T47D (cell line): ENCODE measurements around the gene NKAIN4.

ENCODE experiments used
- DNase-seq, 2 experiments: peaks; one replicate each; pipeline versions ENCODE4 v3.0.0 to v3.0.0-alpha.2; 2011 to 2012; ENCODE audit warnings: low read depth in 1 of 2, low spot score in 1 of 2
- JUND ChIP-seq: IDR thresholded peaks from 2 replicates; pipeline ENCODE4 v1.6.1; 2012; ENCODE audit warnings: low read depth
- in situ Hi-C: cut with HindIII; loops from 2 replicates; pipeline ENCODE4 v1.10.0; 2016; ENCODE audit warnings: low sequenced_read_pairs, low pct_unique_long_range_greater_than_20kb

The NKAIN4 gene

GRCh38 chr20:63293456-63293855 lies 39.2 kb upstream of the NKAIN4 start:
- in situ Hi-C loops: no loop called here
- no peak for TF ChIP-seq JUND

GRCh38 chr20:63292904-63293303 lies 38.6 kb upstream of the NKAIN4 start, which contains the start of gene COL20A1:
Gene COL20A1 (plus strand): TSS chr20:63293186. CDS start chr20:63295108, 1,922 bp downstream.
- in situ Hi-C loops: no loop called here

More at GRCh38 chr20:63293456-63293855, 39.2 kb upstream of the NKAIN4 start:
- no peak for DNase-seq

GRCh38 chr20:63292292-63292701 lies 38.0 kb upstream of the NKAIN4 start:
- in situ Hi-C loops: no loop called here

More at GRCh38 chr20:63292904-63293303, 38.6 kb upstream of the NKAIN4 start, which contains the start of gene COL20A1:
- no peak for TF ChIP-seq JUND
- no peak for DNase-seq

GRCh38 chr20:63291811-63292210 lies 37.5 kb upstream of the NKAIN4 start:
- in situ Hi-C loops: no loop called here
- TF ChIP-seq JUND: no peak

More at GRCh38 chr20:63292292-63292701, 38.0 kb upstream of the NKAIN4 start:
- no peak for DNase-seq
- TF ChIP-seq JUND: no peak

GRCh38 chr20:63290677-63291472 lies 36.6 kb upstream of the NKAIN4 start:
- TF ChIP-seq JUND: no peak
- in situ Hi-C loops: no loop called here
- DNase-seq: peak in 1 of 2 experiments; percentile 30

More at GRCh38 chr20:63291811-63292210, 37.5 kb upstream of the NKAIN4 start:
- peak in 1 of 2 experiments; percentile 39 for DNase-seq

GRCh38 chr20:63290136-63290676 lies 35.9 kb upstream of the NKAIN4 start:
- in situ Hi-C loops: no loop called here
- DNase-seq: no peak
- no peak for TF ChIP-seq JUND

- DNase-seq: no peak
- in situ Hi-C loops: no loop called here
- TF ChIP-seq JUND: no peak
Observed at GRCh38 chr20:63289311-63290135, 35.3 kb upstream of the NKAIN4 start.

GRCh38 chr20:63288581-63289251 lies 34.5 kb upstream of the NKAIN4 start:
- DNase-seq: no peak
- in situ Hi-C loops: no loop called here

GRCh38 chr20:63287697-63288580 lies 33.7 kb upstream of the NKAIN4 start:
- in situ Hi-C loops: no loop called here
- no peak for DNase-seq
- no peak for TF ChIP-seq JUND

More at GRCh38 chr20:63288581-63289251, 34.5 kb upstream of the NKAIN4 start:
- TF ChIP-seq JUND: no peak

- no peak for DNase-seq
- TF ChIP-seq JUND: no peak
- in situ Hi-C loops: no loop called here
Observed at GRCh38 chr20:63286781-63287696, 32.8 kb upstream of the NKAIN4 start.
